ENCODE measurements around the gene HRH1.

DNA sequence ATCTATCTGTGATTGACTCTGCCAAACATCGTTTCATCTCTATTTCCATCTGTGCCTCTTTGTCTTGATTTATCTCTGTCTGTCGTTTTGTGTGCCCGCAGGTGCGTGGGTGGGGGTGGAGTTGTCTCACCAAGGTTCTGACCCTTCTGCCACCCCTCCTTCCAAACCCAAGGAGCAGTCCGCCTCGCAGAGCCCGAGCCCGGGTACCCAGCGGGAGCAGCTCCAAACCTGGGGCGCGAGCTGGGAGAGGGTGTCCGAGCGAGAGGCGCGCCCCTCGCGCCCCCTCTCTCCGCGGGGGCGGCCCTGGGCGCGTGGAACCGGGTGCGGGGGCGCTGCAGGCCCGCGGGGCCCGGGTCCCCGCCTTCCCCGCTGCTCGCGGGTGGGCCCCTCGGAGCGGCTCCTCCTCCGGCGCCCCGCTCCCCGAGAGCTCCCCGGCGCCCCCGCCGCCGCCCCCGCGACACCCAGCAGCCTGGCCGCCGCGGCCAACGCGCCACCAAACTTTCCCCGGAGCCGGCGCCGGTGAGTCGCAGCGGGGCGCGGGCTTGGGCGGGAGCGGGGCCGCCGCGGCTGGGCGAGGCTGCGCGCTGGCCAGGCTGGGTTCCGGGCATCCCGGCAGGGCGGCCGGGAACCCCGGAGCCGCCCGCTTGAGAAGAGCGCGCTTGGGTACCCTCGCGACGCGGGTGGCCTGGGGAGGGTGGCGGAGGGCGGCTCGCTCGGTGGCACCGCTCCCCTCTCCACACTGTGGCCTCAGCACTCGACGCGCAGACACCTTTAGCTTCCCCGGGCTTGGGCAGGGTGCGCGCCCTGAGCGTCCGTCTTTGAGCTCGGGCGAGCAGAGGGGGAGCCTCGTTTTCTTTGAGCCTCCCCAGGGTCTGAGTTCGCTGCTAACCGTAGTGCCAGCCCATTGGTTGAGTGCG is at the start of gene HRH1:
- TF ChIP-seq CTCF (optimal IDR thresholded peaks at IDR 0.05 in 1 of 3, IDR thresholded peaks at IDR 0.05 in 1 of 3, conservative IDR thresholded peaks at IDR 0.05 in 1 of 3; ENCODE audit: extremely low read depth in 1 of 3, insufficient read depth in 2 of 3, low read length in 3 of 3) (no peak), EZH2 (IDR thresholded peaks at IDR 0.05; ENCODE audit: low read length) (no peak)

Data from keratinocyte (primary cell).